HEK293 (cell line): ENCODE results near the gene MOCS3.

Experiments used
- CTCF ChIA-PET: fragments of 350-600 bp; formaldehyde crosslinking; extraction: SDS; loops from one replicate; lab custom pipeline; 2021; ENCODE audit warnings: antibody characterized with exemption; lab: Yijun Ruan, JAX
- POLR2A ChIA-PET: fragments of 300-600 bp; formaldehyde crosslinking; extraction: SDS; loops from one replicate; lab custom pipeline; 2020; ENCODE audit warnings: antibody characterized with exemption, inconsistent platforms; lab: Yijun Ruan, JAX
- H3K27ac ChIP-seq: fragments of 200-500 bp; sonication (Bioruptor generic); 2 replicates; pipeline ENCODE4 v1.5.1; 2014; ENCODE audit warnings: low read depth, low read length, control low read depth, inconsistent platforms; ENCODE audit errors: extremely low read depth
- H3K36me3 ChIP-seq, 2 experiments: fragments of 200-500 bp in 1 of 2; sonication (Bioruptor generic) in 1 of 2; 1 replicate in 1 of 2; 2 replicates in 1 of 2; pipeline ENCODE4 v1.5.1; 2014 to 2017; ENCODE audit warnings: inconsistent platforms in 2 of 2, low read length in 2 of 2; ENCODE audit not compliant: control insufficient read depth in 2 of 2, insufficient read depth in 1 of 2
- H3K4me1 ChIP-seq: fragments of 200-500 bp; sonication (Bioruptor generic); 2 replicates; pipeline ENCODE4 v1.5.1; 2014; ENCODE audit warnings: mild to moderate bottlenecking, low read length, inconsistent platforms; ENCODE audit not compliant: control insufficient read depth, insufficient read depth
- H3K4me3 ChIP-seq: 2 replicates; pipeline ENCODE4 v1.5.1; 2011; ENCODE audit warnings: low read depth, mild to moderate bottlenecking, control low read depth, low read length, moderate library complexity
- H3K9me3 ChIP-seq: fragments of 200-500 bp; sonication (Bioruptor generic); 2 replicates; pipeline ENCODE4 v1.5.1; 2014; ENCODE audit warnings: low read depth, low read length, inconsistent platforms; ENCODE audit not compliant: control insufficient read depth, insufficient read depth
- BCL11B ChIP-seq: fragments of 450-650 bp; formaldehyde crosslinking; IDR thresholded peaks from 2 replicates; pipeline ENCODE4 v1.5.1; 2016; ENCODE audit warnings: low read depth, missing biosample characterization, missing genetic modification characterization
- KLF1 ChIP-seq: fragments of 450-650 bp; formaldehyde crosslinking; IDR thresholded peaks from 2 replicates; pipeline ENCODE4 v1.5.1; 2016; ENCODE audit warnings: missing biosample characterization, missing genetic modification characterization
- SCRT1 ChIP-seq: fragments of 450-650 bp; formaldehyde crosslinking; IDR thresholded peaks from 2 replicates; pipeline ENCODE4 v1.5.1; 2016; ENCODE audit warnings: missing biosample characterization, missing genetic modification characterization, borderline replicate concordance
- YY1 ChIP-seq: fragments of 450-650 bp; formaldehyde crosslinking; IDR thresholded peaks from 2 replicates; pipeline ENCODE4 v1.5.1; 2018; ENCODE audit warnings: missing biosample characterization, missing genetic modification characterization
- ZFP41 ChIP-seq: fragments of 450-650 bp; formaldehyde crosslinking; IDR thresholded peaks from 2 replicates; pipeline ENCODE4 v1.5.1; 2016; ENCODE audit warnings: missing biosample characterization, missing genetic modification characterization, borderline replicate concordance
- ZNF138 ChIP-seq: fragments of 450-650 bp; formaldehyde crosslinking; IDR thresholded peaks from 2 replicates; pipeline ENCODE4 v1.5.1; 2016; ENCODE audit warnings: missing biosample characterization, missing genetic modification characterization, borderline replicate concordance
- ZNF146 ChIP-seq: fragments of 450-650 bp; formaldehyde crosslinking; IDR thresholded peaks from 2 replicates; pipeline ENCODE4 v1.5.1; 2016; ENCODE audit warnings: missing biosample characterization, missing genetic modification characterization
- ZNF202 ChIP-seq: fragments of 450-650 bp; formaldehyde crosslinking; IDR thresholded peaks from 2 replicates; pipeline ENCODE4 v1.5.1; 2016; ENCODE audit warnings: missing biosample characterization, missing genetic modification characterization, borderline replicate concordance
- ZNF211 ChIP-seq: fragments of 450-650 bp; formaldehyde crosslinking; IDR thresholded peaks from 2 replicates; pipeline ENCODE4 v1.5.1; 2016; ENCODE audit warnings: low read depth, missing biosample characterization, missing genetic modification characterization
- ZNF366 ChIP-seq: fragments of 450-650 bp; formaldehyde crosslinking; conservative IDR thresholded peaks from 2 replicates; pipeline ENCODE4 v1.5.1; 2016; ENCODE audit warnings: missing biosample characterization, missing genetic modification characterization
- ZNF555 ChIP-seq: fragments of 450-650 bp; formaldehyde crosslinking; conservative IDR thresholded peaks from 2 replicates; pipeline ENCODE4 v1.5.1; 2017; ENCODE audit warnings: missing biosample characterization, mild to moderate bottlenecking, missing genetic modification characterization, inconsistent platforms
- ZNF629 ChIP-seq: fragments of 450-650 bp; formaldehyde crosslinking; IDR thresholded peaks from 2 replicates; pipeline ENCODE4 v1.5.1; 2017; ENCODE audit warnings: missing biosample characterization, missing genetic modification characterization
- ZNF664 ChIP-seq: fragments of 450-650 bp; formaldehyde crosslinking; IDR thresholded peaks from 2 replicates; pipeline ENCODE4 v1.5.1; 2016; ENCODE audit warnings: missing biosample characterization, missing genetic modification characterization
- ZNF76 ChIP-seq: fragments of 450-650 bp; formaldehyde crosslinking; IDR thresholded peaks from 2 replicates; pipeline ENCODE4; 2016; ENCODE audit warnings: low read depth, missing biosample characterization, missing genetic modification characterization, borderline replicate concordance
- ZNF791 ChIP-seq: fragments of 450-650 bp; formaldehyde crosslinking; IDR thresholded peaks from 2 replicates; pipeline ENCODE4 v1.5.1; 2016; ENCODE audit warnings: missing biosample characterization, missing genetic modification characterization
- TF ChIP-seq, protein P1 (sequence below): fragments of 450-650 bp; formaldehyde crosslinking; optimal IDR thresholded peaks from 2 replicates; pipeline ENCODE3; 2016; ENCODE audit warnings: missing biosample characterization, mild to moderate bottlenecking, missing genetic modification characterization
- TF ChIP-seq, protein P2 (sequence below): fragments of 450-650 bp; formaldehyde crosslinking; IDR thresholded peaks from 2 replicates; pipeline ENCODE4 v1.5.1; 2017; ENCODE audit warnings: missing biosample characterization, missing genetic modification characterization
- TF ChIP-seq, protein P3 (sequence below): fragments of 450-650 bp; formaldehyde crosslinking; IDR thresholded peaks from 2 replicates; pipeline ENCODE4 v1.5.0; 2017; ENCODE audit warnings: missing biosample characterization, missing genetic modification characterization, borderline replicate concordance
- TF ChIP-seq, protein P4 (sequence below): fragments of 450-650 bp; formaldehyde crosslinking; IDR thresholded peaks from 2 replicates; pipeline ENCODE4 v1.5.1; 2016; ENCODE audit warnings: missing biosample characterization, missing genetic modification characterization
- TF ChIP-seq, protein P5 (sequence below): fragments of 450-650 bp; formaldehyde crosslinking; IDR thresholded peaks from 2 replicates; pipeline ENCODE4 v1.5.1; 2016; ENCODE audit warnings: missing biosample characterization, missing genetic modification characterization, borderline replicate concordance

The MOCS3 gene

DNA sequence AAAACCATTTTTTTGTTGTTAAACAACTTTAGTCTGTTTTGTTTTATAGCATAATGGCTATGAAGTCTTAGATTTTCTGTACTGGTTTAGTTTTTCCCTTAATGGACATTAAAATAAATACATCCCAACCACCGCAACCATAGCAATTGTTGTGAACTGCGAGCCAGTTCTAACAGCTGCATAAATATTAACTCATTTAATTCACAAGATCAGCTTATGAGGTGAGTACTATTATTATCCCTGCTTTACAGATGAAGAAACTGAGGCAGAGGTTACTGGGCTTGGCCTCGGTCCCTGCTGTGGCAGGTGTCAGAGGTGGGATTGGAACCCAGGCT lies 23.1 kb downstream of the MOCS3 start:
- Histone ChIP-seq H3K9me3 (no peaks in the 10 kb centered on the region), H3K36me3 (no peaks in the 10 kb centered on the region), H3K4me1 (no peaks in the 10 kb centered on the region), H3K4me3 (no peak overlapping the region), H3K27ac (no peak overlapping the region)
- TF ChIP-seq ZNF791 (tag by site-specific recombination) (no peak), ZFP41 (no peak)
- TF ChIP-seq, protein P1, sequence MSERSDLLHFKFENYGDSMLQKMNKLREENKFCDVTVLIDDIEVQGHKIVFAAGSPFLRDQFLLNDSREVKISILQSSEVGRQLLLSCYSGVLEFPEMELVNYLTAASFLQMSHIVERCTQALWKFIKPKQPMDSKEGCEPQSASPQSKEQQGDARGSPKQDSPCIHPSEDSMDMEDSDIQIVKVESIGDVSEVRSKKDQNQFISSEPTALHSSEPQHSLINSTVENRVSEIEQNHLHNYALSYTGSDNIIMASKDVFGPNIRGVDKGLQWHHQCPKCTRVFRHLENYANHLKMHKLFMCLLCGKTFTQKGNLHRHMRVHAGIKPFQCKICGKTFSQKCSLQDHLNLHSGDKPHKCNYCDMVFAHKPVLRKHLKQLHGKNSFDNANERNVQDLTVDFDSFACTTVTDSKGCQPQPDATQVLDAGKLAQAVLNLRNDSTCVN, result peak; percentile 3
- TF ChIP-seq, protein P2, sequence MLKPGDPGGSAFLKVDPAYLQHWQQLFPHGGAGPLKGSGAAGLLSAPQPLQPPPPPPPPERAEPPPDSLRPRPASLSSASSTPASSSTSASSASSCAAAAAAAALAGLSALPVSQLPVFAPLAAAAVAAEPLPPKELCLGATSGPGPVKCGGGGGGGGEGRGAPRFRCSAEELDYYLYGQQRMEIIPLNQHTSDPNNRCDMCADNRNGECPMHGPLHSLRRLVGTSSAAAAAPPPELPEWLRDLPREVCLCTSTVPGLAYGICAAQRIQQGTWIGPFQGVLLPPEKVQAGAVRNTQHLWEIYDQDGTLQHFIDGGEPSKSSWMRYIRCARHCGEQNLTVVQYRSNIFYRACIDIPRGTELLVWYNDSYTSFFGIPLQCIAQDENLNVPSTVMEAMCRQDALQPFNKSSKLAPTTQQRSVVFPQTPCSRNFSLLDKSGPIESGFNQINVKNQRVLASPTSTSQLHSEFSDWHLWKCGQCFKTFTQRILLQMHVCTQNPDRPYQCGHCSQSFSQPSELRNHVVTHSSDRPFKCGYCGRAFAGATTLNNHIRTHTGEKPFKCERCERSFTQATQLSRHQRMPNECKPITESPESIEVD (tag by site-specific recombination), result 0 out of 2 replicates have a peak, but pooled peaks have one; percentile 11
- CTCF ChIA-PET, result interaction anchor here (0.5 to 4.3 kb wide), 35 partner anchors 9 to 1331 kb away, joined by 3 to 31 read pairs (median 4); partner anchors contain the start of genes BCAS4, DPM1 and MOCS3
- POLR2A ChIA-PET, result interaction anchor here (0.6 kb wide), 1 partner anchor 1123 kb away, joined by 3 read pairs; no protein-coding TSS in a partner anchor

DNA sequence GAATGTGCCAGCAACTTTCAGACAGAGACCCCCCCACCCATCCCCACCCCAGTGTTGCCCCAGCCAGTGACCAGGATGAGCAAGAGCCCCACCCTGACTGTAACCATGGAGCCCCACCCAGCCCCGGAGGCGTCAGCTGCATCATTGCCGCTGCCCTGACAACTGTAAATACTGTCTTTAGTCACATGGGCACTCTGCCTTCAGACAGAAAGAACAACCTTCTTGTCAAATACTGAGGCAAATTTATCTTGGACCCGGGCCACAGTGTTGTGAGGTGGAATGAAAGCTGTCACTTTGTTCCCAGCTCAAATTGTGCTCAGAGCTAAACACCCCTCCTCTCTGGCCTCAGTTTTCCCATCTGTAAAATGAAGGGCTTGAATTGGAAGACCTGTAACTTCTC lies 23.7 kb downstream of the MOCS3 start:
- no peak overlapping the region for H3K4me3 ChIP-seq
- ChIA-PET CTCF (interaction anchor here (0.5 to 4.3 kb wide), 27 partner anchors 9 to 1139 kb away, joined by 3 to 31 read pairs (median 4); partner anchors contain the start of gene BCAS4), POLR2A (interaction anchor here (0.6 kb wide), 1 partner anchor 52 kb away, joined by 4 read pairs; no protein-coding TSS in a partner anchor)

DNA sequence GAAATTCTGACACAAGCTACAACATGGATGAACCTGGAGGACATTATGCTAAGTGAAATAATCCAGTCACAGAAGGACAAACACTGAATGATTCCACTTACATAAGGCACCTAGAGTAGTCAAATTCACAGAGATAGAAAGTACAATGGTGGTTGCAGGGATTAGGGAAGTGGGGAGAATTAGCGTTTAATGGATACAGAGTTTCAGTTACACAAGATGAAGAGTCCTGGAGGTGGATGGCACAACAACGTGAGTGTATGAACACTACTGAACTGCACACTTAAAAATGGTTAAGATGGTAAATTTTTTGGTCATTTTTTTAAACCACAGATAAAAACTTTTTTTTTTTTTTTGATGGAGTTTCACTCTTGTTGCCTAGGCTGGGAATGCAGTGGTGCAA lies 24.7 kb downstream of the MOCS3 start:
- ChIA-PET POLR2A (no interaction called here), CTCF (interaction anchor here (1.5 to 4.3 kb wide), 3 partner anchors 9 to 645 kb away, joined by 3 to 31 read pairs (median 18); no protein-coding TSS in a partner anchor)
- no peaks in the 10 kb centered on the region for H3K36me3 ChIP-seq
- H3K4me1 ChIP-seq, result no peaks in the 10 kb centered on the region
- no peaks in the 10 kb centered on the region for H3K9me3 ChIP-seq
- H3K4me3 ChIP-seq, result no peak overlapping the region
- H3K27ac ChIP-seq, result no peak overlapping the region
- TF ChIP-seq ZNF555, result no peak
- TF ChIP-seq ZNF629 (tag by site-specific recombination), result no peak
- TF ChIP-seq, protein P3, sequence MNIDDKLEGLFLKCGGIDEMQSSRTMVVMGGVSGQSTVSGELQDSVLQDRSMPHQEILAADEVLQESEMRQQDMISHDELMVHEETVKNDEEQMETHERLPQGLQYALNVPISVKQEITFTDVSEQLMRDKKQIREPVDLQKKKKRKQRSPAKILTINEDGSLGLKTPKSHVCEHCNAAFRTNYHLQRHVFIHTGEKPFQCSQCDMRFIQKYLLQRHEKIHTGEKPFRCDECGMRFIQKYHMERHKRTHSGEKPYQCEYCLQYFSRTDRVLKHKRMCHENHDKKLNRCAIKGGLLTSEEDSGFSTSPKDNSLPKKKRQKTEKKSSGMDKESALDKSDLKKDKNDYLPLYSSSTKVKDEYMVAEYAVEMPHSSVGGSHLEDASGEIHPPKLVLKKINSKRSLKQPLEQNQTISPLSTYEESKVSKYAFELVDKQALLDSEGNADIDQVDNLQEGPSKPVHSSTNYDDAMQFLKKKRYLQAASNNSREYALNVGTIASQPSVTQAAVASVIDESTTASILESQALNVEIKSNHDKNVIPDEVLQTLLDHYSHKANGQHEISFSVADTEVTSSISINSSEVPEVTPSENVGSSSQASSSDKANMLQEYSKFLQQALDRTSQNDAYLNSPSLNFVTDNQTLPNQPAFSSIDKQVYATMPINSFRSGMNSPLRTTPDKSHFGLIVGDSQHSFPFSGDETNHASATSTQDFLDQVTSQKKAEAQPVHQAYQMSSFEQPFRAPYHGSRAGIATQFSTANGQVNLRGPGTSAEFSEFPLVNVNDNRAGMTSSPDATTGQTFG (tag by site-specific recombination), result no peak
- no peak for TF ChIP-seq ZNF211 (tag by site-specific recombination)
- TF ChIP-seq ZNF202 (tag by site-specific recombination), result no peak
- TF ChIP-seq, protein P4, sequence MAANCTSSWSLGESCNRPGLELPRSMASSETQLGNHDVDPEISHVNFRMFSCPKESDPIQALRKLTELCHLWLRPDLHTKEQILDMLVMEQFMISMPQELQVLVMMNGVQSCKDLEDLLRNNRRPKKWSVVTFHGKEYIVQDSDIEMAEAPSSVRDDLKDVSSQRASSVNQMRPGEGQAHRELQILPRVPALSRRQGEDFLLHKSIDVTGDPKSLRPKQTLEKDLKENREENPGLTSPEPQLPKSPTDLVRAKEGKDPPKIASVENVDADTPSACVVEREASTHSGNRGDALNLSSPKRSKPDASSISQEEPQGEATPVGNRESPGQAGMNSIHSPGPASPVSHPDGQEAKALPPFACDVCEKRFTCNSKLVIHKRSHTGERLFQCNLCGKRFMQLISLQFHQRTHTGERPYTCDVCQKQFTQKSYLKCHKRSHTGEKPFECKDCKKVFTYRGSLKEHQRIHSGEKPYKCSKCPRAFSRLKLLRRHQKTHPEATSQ (tag by site-specific recombination), result no peak
- no peak for TF ChIP-seq BCL11B (tag by site-specific recombination)
- no peak for TF ChIP-seq SCRT1 (tag by site-specific recombination)
- no peak for TF ChIP-seq ZNF76 (tag by site-specific recombination)
- no peak for TF ChIP-seq YY1 (tag by site-specific recombination)
- no peak for TF ChIP-seq ZNF138
- no peak for TF ChIP-seq ZNF146 (tag by site-specific recombination)
- TF ChIP-seq ZNF366, result no peak

More for the DNA sequence above, 23.7 kb downstream of the MOCS3 start:
- Histone ChIP-seq H3K4me1 (no peaks in the 10 kb centered on the region), H3K36me3 (no peaks in the 10 kb centered on the region), H3K9me3 (no peaks in the 10 kb centered on the region)
- TF ChIP-seq ZNF664 (tag by site-specific recombination) (no peak), KLF1 (tag by site-specific recombination) (peak; percentile 80)
- TF ChIP-seq, protein P5, sequence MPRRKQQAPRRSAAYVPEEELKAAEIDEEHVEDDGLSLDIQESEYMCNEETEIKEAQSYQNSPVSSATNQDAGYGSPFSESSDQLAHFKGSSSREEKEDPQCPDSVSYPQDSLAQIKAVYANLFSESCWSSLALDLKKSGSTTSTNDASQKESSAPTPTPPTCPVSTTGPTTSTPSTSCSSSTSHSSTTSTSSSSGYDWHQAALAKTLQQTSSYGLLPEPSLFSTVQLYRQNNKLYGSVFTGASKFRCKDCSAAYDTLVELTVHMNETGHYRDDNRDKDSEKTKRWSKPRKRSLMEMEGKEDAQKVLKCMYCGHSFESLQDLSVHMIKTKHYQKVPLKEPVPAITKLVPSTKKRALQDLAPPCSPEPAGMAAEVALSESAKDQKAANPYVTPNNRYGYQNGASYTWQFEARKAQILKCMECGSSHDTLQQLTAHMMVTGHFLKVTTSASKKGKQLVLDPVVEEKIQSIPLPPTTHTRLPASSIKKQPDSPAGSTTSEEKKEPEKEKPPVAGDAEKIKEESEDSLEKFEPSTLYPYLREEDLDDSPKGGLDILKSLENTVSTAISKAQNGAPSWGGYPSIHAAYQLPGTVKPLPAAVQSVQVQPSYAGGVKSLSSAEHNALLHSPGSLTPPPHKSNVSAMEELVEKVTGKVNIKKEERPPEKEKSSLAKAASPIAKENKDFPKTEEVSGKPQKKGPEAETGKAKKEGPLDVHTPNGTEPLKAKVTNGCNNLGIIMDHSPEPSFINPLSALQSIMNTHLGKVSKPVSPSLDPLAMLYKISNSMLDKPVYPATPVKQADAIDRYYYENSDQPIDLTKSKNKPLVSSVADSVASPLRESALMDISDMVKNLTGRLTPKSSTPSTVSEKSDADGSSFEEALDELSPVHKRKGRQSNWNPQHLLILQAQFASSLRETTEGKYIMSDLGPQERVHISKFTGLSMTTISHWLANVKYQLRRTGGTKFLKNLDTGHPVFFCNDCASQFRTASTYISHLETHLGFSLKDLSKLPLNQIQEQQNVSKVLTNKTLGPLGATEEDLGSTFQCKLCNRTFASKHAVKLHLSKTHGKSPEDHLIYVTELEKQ (tag by site-specific recombination), result peak; percentile 62; the same call in 1 of the 2 replicates
- TF ChIP-seq, all 188 proteins: peak for 2
- no peak overlapping the region for H3K27ac ChIP-seq
